GM19240 (cell line): Measurements from ENCODE around the gene SRPK3.

Source experiments
- DNase-seq: peaks from one replicate; pipeline ENCODE4 v3.0.0; 2011; ENCODE audit warnings: low spot score; ENCODE audit not compliant: insufficient read length

Gene SRPK3

DNA sequence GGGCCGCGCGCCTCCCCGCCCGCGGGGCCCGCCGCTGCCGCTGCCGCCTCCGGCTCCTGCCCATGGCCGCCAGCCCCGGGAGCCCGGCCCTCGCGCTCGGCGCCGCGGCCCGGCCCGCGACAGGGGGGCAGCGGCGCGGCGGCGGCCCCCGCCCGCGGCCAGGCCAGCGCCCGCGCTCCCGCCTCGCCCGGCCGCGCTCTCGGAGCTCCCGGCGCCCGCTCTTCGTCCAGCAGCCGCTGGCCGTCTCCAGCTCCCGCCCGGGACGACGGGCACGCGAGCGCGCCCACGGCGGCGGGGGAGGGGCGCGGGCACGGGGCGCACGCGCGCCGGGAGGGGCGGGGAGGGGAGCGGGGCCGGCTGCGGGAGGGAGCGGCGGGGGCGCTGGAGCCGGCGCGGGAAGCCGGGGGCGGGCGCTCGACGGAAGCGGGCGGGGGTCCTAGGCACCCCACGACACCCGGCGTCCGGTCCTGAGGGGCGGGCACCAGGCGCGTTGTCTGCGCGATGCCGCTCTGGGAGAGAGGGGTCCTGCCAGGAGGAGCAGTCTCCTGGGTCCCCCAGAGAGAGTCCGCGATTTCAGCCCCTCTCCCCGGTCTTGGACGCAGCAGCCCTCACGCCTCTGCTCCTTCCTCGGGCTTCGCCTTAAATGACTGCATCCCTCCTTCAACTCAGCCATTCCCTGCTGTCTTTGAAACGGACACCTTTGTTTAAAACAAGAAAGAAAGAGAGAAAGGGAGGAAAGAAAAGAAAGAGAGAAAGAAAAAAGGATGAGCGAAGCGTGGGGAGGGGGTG, 50.0 kb downstream of the SRPK3 start:
- no peak for DNase-seq

DNA sequence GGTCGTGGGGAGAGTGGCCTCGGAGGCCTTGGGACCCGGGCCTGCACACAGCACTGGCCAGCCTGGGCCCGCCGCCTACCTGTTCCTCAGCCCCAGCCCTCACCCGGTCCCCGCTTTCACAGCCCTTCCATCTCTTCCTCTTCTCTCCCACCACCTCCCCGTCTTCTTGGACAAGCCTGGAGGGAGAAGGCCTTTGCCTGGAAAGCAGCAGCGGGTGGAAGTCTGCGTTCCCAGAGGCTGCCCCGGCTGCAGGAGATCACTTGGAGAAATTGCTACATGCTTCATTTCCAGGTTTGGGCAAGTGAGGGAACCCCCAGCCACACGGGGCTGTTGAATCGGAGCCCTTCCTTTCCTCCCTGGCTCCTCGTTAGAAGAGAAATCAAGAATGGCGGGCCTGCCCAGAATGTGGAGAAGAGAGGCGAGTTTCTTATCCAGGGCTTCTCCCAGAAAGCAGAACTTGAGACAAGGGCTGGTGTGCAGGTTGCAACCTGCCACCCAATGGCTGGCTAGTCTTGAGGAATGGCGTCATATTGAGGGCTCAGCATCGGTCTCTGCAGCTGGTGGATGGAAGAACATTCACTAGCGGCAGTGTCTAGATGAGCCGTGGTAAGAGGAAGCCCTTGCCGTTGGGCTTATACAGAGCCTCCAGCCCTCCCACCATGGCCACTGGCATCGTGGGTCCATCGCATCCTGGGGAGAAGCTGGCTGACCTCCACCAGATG, 50.7 kb downstream of the SRPK3 start:
- no peak for DNase-seq

DNA sequence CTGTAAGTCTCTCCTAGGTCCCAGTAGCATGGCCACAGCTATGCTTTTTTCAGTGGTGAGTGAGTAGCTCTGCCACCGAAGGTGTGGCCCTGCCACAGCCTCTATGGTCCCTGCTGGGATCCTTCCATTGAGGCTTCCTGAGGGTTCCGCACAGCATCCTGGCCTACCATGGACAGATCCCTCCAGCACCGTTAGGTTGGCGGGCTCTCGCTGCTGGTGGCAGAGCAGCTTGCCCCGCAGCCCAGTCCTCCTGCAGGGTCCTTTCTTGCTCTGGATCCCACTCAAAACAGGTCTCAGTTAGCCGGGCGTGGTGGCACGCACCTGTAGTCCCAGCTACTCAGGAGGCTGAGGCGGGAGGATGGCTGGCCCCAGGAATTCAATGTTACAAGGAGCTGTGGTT, 51.9 kb downstream of the SRPK3 start:
- no peak for DNase-seq
